ENCODE measurements around the gene HK1. TPM values are rescaled to one million over a fixed set of nuclear protein-coding genes. Genes with fewer than 3 reads are reported as not detected.

Gene HK1
- total and polyA plus RNA-seq, 4 donors, result 1.8 to 166 (median 7.4) TPM

- no peak overlapping the region for H3K4me3 ChIP-seq (ENCODE audit: low read depth in 1 of 3, low read length in 3 of 3)
- 81% methylated on average over 6 of the region's 6 CpGs for WGBS
- no peak for DNase-seq (ENCODE audit: low spot score)
- no peaks in the 10 kb centered on the region for H3K36me3 ChIP-seq (ENCODE audit: control insufficient read depth in 4 of 4, insufficient read depth in 3 of 4, low read depth in 1 of 4, low read length in 3 of 4)
- H3K27ac ChIP-seq (ENCODE audit: low read depth in 1 of 2, low read length in 2 of 2), result no peak overlapping the region
- H3K9me3 ChIP-seq (ENCODE audit: control insufficient read depth in 4 of 4, low read length in 3 of 4), result no peaks in the 10 kb centered on the region
- TF ChIP-seq EGR1 (IDR thresholded peaks at IDR 0.05; ENCODE audit: low read depth in 2 of 2), result no peak
- TF ChIP-seq ATF3 (IDR thresholded peaks at IDR 0.05), result no peak
- no peak for TF ChIP-seq FOXA1 (IDR thresholded peaks at IDR 0.05)
- TF ChIP-seq CTCF (IDR thresholded peaks at IDR 0.05; ENCODE audit: low read depth, low read length, missing input control), result no peak
- no peak for TF ChIP-seq HNF4A (conservative IDR thresholded peaks at IDR 0.05)
- no peak for TF ChIP-seq FOXA2 (IDR thresholded peaks at IDR 0.05)
- no peak for TF ChIP-seq REST (IDR thresholded peaks at IDR 0.05)
- TF ChIP-seq YY1 (IDR thresholded peaks at IDR 0.05), result no peak
- TF ChIP-seq RXRA (IDR thresholded peaks at IDR 0.05), result no peak
- TF ChIP-seq HNF4G (IDR thresholded peaks at IDR 0.05), result no peak
- no peak for TF ChIP-seq MAX (IDR thresholded peaks at IDR 0.05)
- TF ChIP-seq JUND (IDR thresholded peaks at IDR 0.05), result no peak
- no peak for TF ChIP-seq TAF1 (conservative IDR thresholded peaks at IDR 0.05)
- TF ChIP-seq NR2F2 (IDR thresholded peaks at IDR 0.05), result no peak
- no peak for TF ChIP-seq GABPA (IDR thresholded peaks at IDR 0.05 in 1 of 2, conservative IDR thresholded peaks at IDR 0.05 in 1 of 2)
- TF ChIP-seq SP1 (IDR thresholded peaks at IDR 0.05), result no peak
- no peak for TF ChIP-seq RAD21 (IDR thresholded peaks at IDR 0.05)
- no peak for TF ChIP-seq ZBTB33 (IDR thresholded peaks at IDR 0.05)
- no peaks in the 10 kb centered on the region for H3K27me3 ChIP-seq (ENCODE audit: control insufficient read depth in 4 of 4, insufficient read depth in 4 of 4, low read length in 3 of 4)
- H3K4me1 ChIP-seq (ENCODE audit: control insufficient read depth in 4 of 4, insufficient read depth in 4 of 4, low read length in 3 of 4), result peaks cover 0 to 2% (median 0%) of the 10 kb centered on the region in 4 donors
- no peak overlapping the region for H3K9ac ChIP-seq (ENCODE audit: low read depth in 1 of 2, low read length in 2 of 2)
These were observed 98.9 kb downstream of the HK1 start for GRCh38 chr10:69377191-69377590.

Data from liver (tissue), 9 donors.